Keratinocyte (primary cell): Measurements from ENCODE around the gene PGBD1. TPM values are rescaled to one million over a fixed set of nuclear protein-coding genes. Genes with fewer than 3 reads are reported as not detected.

Experiments
- DNase-seq: peaks from one replicate; pipeline ENCODE4 v3.0.0-alpha.2; 2011; ENCODE audit warnings: low read depth, missing footprints, low spot score
- FAIRE-seq: peaks from 2 replicates; lab custom pipeline; 2011; peaks lifted over from hg19 to GRCh38; lab: Jason Lieb, UNC
- H2AFZ ChIP-seq: 2 replicates; pipeline ENCODE4 v1.6.0; 2012; ENCODE audit warnings: low read length, control low read depth, inconsistent platforms; ENCODE audit not compliant: control insufficient read depth
- H3K27ac ChIP-seq: 2 replicates; pipeline ENCODE4 v1.5.1; 2011; ENCODE audit warnings: low read length; ENCODE audit not compliant: control insufficient read depth, insufficient read depth
- H3K27me3 ChIP-seq: 3 replicates; pipeline ENCODE4 v1.6.0; 2011; ENCODE audit warnings: low read length; ENCODE audit not compliant: control insufficient read depth, insufficient read depth; ENCODE audit errors: extremely low read depth
- H3K36me3 ChIP-seq, 2 experiments: 2 replicates in 1 of 2; 3 replicates in 1 of 2; pipeline ENCODE4 v1.5.1; 2011; ENCODE audit warnings: low read length in 2 of 2, mild to moderate bottlenecking in 1 of 2; ENCODE audit not compliant: control insufficient read depth in 2 of 2, insufficient read depth in 2 of 2; ENCODE audit errors: extremely low read depth in 1 of 2
- H3K4me1 ChIP-seq: 3 replicates; pipeline ENCODE4 v1.5.1; 2011; ENCODE audit warnings: low read length; ENCODE audit not compliant: control insufficient read depth, insufficient read depth; ENCODE audit errors: extremely low read depth
- H3K4me2 ChIP-seq: 3 replicates; pipeline ENCODE4 v1.6.0; 2011; ENCODE audit warnings: low read depth, low read length; ENCODE audit not compliant: control insufficient read depth, insufficient read depth; ENCODE audit errors: extremely low read depth
- H3K4me3 ChIP-seq, 3 experiments: fragments of 200-600 bp in 1 of 3; sonication (generic) in 1 of 3; 2 replicates in 2 of 3; 3 replicates in 1 of 3; pipeline ENCODE4 v1.5.1; 2011 to 2016; ENCODE audit warnings: low read length in 3 of 3, mild to moderate bottlenecking in 3 of 3, control low read depth in 2 of 3, inconsistent platforms in 1 of 3, low read depth in 1 of 3, mixed read lengths in 1 of 3, mixed run types in 1 of 3, moderate library complexity in 1 of 3; ENCODE audit not compliant: control insufficient read depth in 2 of 3, insufficient read depth in 2 of 3; ENCODE audit errors: extremely low read depth in 1 of 3
- H3K79me2 ChIP-seq: 2 replicates; pipeline ENCODE4 v1.6.0; 2012; ENCODE audit warnings: low read length; ENCODE audit not compliant: control insufficient read depth, insufficient read depth
- H3K9ac ChIP-seq: 3 replicates; pipeline ENCODE4 v1.6.0; 2011; ENCODE audit warnings: low read length; ENCODE audit not compliant: control insufficient read depth, insufficient read depth; ENCODE audit errors: extremely low read depth
- H3K9me1 ChIP-seq: 3 replicates; pipeline ENCODE4 v1.6.0; 2011; ENCODE audit warnings: low read length; ENCODE audit not compliant: control insufficient read depth, insufficient read depth; ENCODE audit errors: extremely low read depth
- H3K9me3 ChIP-seq: 2 replicates; pipeline ENCODE4 v1.5.1; 2012; ENCODE audit warnings: low read depth, low read length; ENCODE audit not compliant: control insufficient read depth
- H4K20me1 ChIP-seq: 3 replicates; pipeline ENCODE4 v1.6.0; 2011; ENCODE audit warnings: low read length; ENCODE audit not compliant: control insufficient read depth, insufficient read depth; ENCODE audit errors: extremely low read depth
- EZH2 ChIP-seq: IDR thresholded peaks from one replicate; pipeline ENCODE4 v1.6.1; 2012; ENCODE audit warnings: inconsistent platforms, mild to moderate bottlenecking, low read length, moderate library complexity
- dilution Hi-C: fragments of 300-500 bp; cut with MboI; formaldehyde crosslinking; loops from one replicate; pipeline ENCODE4 v1.7.0; 2020; ENCODE audit warnings: low sequenced_read_pairs; ENCODE audit not compliant: extremely low pct_ligation_motif_present
- polyA plus RNA-seq, 5 experiments: library from polyadenylated mRNA; depleted of rRNA in 3 of 5; stranded (reverse) in 3 of 5; stranded (forward) in 1 of 5; unstranded in 1 of 5; fragments of >200 nt; gene quantifications; 1 replicate in 1 of 5; 2 replicates in 3 of 5; 3 replicates in 1 of 5; pipeline versions ENCODE4 v1.2.1 to v1.2.3, GENCODE V29; 2011 to 2012; ENCODE audit warnings: missing spikeins in 2 of 5, low read depth in 1 of 5, low replicate concordance in 1 of 5
- TF ChIP-seq, protein P1 (sequence below), 3 experiments: IDR thresholded peaks in 1 of 3; conservative IDR thresholded peaks in 1 of 3; optimal IDR thresholded peaks in 1 of 3; 2 replicates in 2 of 3; 3 replicates in 1 of 3; pipeline versions ENCODE3 to v1.5.1; 2011; ENCODE audit warnings: low read length in 3 of 3, mild to moderate bottlenecking in 3 of 3, moderate library complexity in 2 of 3, control low read depth in 1 of 3, inconsistent platforms in 1 of 3; ENCODE audit not compliant: insufficient read depth in 2 of 3; ENCODE audit errors: extremely low read depth in 1 of 3

PGBD1 gene
- polyA plus RNA-seq, 1 donor (not counting 4 experiments of a cell fraction or from before 2014, with no cell fraction given), result 3.1 TPM

DNA sequence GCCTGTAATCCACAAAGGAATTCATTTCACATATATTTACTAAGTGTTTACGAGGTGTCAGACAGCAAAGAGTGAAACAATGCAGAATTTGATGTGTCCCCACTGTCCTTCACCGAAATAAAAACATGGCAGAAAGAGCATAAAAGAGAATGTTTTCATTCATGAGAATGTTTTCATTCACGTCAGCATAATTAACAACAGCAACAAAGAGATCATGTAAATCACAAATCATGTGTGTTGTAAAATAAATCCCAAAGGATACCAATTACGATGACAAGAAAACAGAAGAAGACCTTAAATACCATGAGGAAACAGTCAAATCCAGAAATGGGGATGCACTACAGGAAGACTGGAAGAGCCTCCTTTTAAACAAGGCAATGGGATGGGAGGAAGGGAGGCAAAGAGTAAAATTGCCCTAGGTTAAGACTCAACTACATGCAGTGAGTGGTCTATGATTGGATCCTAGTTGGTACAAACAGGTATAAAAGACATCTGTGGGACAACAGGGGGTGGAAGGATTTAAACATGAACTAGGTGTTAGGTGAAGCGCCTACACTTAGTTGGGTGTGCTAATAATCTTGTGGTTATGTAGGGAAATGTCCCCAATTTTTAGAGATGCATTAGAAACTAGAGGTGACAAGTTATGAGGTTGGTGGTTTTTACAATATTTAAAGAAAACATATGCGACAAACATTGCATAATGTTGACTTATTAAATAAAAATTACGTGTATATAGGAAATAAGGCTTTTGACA lies 53.1 kb downstream of the PGBD1 start:
- Histone ChIP-seq H3K27me3 (no peaks in the 10 kb centered on the region), H3K27ac (no peak overlapping the region), H4K20me1 (no peaks in the 10 kb centered on the region), H3K4me2 (no peak overlapping the region), H3K4me1 (peaks cover 13% of the 10 kb centered on the region), H3K9me3 (no peaks in the 10 kb centered on the region), H3K79me2 (no peaks in the 10 kb centered on the region), H3K36me3 (no peaks in the 10 kb centered on the region), H3K4me3 (no peak overlapping the region), H2AFZ (no peak overlapping the region), H3K9me1 (no peaks in the 10 kb centered on the region), H3K9ac (no peak overlapping the region)
- no peak for FAIRE-seq
- no peak for TF ChIP-seq EZH2
- TF ChIP-seq, protein P1, sequence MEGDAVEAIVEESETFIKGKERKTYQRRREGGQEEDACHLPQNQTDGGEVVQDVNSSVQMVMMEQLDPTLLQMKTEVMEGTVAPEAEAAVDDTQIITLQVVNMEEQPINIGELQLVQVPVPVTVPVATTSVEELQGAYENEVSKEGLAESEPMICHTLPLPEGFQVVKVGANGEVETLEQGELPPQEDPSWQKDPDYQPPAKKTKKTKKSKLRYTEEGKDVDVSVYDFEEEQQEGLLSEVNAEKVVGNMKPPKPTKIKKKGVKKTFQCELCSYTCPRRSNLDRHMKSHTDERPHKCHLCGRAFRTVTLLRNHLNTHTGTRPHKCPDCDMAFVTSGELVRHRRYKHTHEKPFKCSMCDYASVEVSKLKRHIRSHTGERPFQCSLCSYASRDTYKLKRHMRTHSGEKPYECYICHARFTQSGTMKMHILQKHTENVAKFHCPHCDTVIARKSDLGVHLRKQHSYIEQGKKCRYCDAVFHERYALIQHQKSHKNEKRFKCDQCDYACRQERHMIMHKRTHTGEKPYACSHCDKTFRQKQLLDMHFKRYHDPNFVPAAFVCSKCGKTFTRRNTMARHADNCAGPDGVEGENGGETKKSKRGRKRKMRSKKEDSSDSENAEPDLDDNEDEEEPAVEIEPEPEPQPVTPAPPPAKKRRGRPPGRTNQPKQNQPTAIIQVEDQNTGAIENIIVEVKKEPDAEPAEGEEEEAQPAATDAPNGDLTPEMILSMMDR (optimal IDR thresholded peaks at IDR 0.05 in 1 of 3, IDR thresholded peaks at IDR 0.05 in 1 of 3, conservative IDR thresholded peaks at IDR 0.05 in 1 of 3; ENCODE audit: extremely low read depth in 1 of 3, insufficient read depth in 2 of 3, low read length in 3 of 3), result no peak
- DNase-seq, result no peak
- dilution Hi-C loops, result no loop called here

DNA sequence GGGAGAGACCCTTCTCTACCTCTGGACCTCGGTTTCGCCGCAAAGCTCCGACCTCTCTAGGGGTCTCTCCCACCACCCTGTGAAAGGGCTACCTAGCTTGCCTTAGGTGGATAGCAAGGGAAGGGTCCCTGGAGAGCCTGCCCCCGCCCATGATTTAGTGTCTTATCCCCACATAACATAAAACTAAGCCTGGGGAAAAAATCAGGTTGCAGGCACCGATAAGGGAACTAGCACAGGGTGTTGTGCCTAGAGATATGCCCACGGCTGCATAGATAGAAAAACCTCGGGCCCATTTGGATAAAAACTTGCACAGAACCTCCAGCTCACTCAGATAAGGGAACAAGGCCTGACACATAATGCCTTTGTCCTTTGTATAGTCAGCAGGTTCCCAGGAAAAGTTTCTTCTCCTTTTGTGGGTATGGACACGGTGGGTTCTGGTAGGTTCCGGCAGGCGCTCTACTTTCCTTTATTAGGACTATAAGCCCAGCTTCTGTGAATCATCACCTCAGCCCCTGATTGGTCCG lies 53.7 kb downstream of the PGBD1 start:
- Histone ChIP-seq H4K20me1 (no peaks in the 10 kb centered on the region), H3K79me2 (no peaks in the 10 kb centered on the region), H3K27me3 (no peaks in the 10 kb centered on the region), H3K27ac (no peak overlapping the region), H2AFZ (peak overlapping the region; percentile 27), H3K4me1 (peaks cover 13% of the 10 kb centered on the region), H3K9me1 (no peaks in the 10 kb centered on the region), H3K4me2 (peak overlapping the region; percentile 95), H3K36me3 (no peaks in the 10 kb centered on the region), H3K9me3 (no peaks in the 10 kb centered on the region), H3K9ac (peak overlapping the region; percentile 82), H3K4me3 (peak overlapping the region in 2 of 3 experiments; percentile 81 to 85)
- TF ChIP-seq EZH2, result no peak
- TF ChIP-seq, protein P1 (optimal IDR thresholded peaks at IDR 0.05 in 1 of 3, IDR thresholded peaks at IDR 0.05 in 1 of 3, conservative IDR thresholded peaks at IDR 0.05 in 1 of 3; ENCODE audit: extremely low read depth in 1 of 3, insufficient read depth in 2 of 3, low read length in 3 of 3), result no peak
- dilution Hi-C loops, result no loop called here
- FAIRE-seq, result no peak
- no peak for DNase-seq
